ENCODE data around the gene CGNL1.
A peak's percentile ranks its signal among the peaks of the same experiment; 100 is the strongest.

The CGNL1 gene

DNA sequence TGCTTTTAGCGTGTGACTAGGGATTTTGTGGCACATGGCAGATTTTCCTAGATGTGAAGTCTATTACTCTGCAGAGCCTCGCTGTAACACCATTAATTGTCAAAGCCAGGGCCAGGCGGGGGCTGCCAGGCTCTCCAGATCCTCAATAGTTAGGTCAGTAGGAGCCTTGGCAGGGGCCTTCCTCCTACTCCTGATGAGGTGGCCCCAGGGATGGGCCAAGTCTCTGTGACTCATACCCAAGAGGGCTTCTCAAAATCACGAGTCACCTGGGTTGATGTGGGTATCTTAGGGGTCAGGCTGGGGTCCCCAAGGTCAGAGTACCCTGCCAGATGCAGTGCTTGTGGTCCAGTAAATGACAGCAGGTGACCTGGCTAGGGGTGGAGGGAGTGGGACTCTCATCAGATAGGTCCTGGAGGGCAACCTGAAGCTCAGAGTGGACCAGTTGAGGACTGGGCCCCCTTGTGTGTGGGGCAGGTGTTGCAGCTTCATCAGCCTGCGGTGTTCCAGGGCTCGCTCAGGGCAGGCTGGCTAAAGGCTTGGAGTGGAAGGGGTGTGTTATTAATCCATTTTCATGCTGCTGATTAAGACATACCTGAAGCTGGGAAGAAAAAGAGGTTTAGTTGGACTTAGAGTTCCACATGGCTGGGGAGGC lies 126.9 kb downstream of the CGNL1 start:
- no peak for DNase-seq

DNA sequence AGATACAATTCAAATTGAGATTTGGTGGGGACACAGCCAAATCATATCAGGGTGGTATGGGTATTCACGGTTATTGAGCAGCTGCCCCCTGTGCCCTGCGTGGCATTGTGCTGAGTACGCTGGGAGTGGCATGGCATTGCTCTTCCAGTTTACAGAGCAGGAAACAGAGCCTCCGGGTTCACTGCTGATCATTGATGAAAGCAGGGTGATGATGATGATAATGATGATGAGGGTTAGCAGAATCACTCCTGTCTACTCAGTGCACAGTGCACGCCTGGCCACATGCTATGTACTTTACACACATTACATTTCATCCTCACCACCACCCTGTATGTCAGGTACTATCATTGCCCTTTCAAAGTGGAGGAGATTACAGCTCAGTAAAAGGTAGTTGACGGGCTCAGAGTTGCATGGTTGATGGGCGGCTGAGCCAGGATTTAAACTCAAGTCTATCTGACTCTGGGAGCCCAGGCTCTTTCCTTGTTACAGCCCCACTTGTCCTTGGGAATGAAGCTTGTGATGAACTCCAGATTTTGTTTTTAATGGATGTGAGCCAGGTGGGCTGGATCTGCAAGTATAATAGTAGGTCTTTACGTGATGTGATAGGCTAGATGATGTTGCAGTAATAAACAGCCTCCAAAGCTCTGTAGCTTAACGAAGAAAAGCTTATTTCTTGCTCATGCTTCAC lies 127.8 kb downstream of the CGNL1 start:
- no peak for DNase-seq

DNA sequence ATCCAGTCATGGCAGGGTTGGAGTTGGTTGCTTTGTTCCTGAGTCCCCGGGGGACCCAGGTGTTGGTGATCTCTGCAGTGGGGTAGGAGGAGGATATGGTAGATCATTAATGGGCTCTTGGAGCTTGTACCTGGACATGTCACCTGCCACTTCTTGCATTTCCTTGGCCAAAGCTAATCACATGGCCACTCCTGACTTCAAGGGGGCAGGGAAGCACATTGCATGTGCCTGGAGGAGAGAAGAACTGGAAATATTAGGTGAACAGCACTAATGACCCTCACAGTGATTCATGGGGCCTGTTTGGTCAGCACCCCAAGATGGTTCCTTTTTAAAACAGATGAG lies 128.3 kb downstream of the CGNL1 start:
- DNase-seq: no peak

DNA sequence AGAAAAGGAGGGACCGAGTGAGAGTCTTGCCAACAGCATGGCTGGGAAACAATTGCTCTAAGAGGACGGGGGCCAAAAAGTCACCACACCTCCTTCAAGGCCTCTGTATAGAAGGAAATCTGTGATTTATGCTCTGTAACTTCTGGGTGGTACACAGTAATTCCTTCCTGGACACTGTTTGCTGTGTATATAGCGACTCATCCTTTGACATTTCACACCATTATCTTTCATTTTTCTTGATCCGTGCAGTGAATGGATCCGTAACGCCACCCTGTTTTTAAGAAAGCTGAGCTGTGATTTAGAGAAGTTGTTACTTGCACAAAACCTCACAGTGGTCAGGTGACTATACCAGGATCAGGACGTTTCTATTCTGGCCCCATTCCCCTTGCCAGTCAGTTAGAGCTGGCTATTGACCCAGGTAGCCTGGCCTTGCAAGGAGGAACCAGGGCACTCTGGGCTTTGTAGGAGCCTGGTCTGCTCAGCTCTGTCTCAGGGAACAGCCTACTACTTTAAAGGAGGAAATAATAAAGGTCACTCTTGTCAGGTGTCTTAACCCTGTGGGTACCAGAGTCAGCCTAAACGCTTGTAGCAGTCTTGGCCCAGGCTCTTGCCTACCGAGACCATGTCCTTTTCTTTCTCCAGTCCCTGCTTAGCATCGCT lies 128.9 kb downstream of the CGNL1 start:
- DNase-seq: no peak

DNA sequence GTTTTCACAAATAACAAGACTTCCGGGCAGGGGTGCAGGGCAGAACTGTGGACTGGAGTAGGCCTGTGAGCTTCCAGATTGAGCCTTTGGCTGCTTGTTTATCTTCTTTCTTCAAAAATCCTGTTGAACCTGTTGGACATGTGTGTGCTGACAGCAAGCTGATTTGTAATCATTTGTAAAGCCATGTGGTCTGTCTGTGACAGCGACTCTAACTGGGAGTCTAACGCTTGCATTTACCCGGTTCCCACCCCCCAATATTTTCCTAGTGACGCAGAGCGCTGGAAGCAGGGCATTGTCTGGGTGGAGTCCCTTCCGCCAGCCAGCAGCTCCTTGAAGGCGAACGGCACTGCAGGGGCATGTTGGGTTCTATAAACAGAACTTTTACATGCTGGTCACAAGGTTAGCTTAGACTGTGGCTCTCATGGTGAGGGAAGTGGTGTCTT lies 129.7 kb downstream of the CGNL1 start:
- DNase-seq: no peak

DNA sequence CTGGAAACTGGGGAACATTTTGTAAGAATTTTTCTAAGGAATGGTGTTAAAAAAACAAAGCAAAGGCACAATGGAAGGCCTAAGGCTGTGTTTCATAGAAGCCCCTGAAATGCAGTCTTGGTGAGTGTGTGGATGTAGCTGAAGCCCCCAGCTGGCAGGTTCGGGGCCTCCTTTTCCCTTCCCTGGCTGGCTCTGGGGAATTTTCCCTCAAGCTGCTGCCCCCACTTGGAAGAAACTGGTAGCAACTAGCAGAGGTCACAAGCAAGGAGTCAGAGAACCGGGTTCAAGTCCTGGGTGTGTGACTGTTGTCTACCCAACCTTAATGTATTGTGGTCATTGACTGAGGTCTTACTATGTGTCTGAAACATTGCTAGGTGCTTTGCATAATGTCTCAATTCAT lies 130.1 kb downstream of the CGNL1 start:
- DNase-seq: no peak

DNA sequence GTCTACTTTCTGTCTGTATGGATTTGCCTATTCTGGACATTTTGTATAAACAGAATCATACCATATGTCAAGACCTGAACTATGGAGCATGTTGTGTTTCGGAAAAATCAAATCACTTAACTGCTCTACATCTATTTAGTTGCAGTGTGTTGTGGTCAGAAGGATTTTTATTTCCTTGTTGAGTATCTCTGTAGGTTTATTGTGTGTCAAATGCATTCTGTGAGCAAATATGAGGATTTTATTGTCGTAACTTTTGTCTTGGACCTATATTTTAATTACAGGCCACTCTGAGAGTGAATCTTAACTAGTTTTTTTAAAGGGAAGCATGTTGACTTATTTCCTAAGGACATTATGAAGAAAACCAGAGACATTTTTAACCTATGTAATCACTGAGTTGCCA lies 130.8 kb downstream of the CGNL1 start:
- no peak for DNase-seq

DNA sequence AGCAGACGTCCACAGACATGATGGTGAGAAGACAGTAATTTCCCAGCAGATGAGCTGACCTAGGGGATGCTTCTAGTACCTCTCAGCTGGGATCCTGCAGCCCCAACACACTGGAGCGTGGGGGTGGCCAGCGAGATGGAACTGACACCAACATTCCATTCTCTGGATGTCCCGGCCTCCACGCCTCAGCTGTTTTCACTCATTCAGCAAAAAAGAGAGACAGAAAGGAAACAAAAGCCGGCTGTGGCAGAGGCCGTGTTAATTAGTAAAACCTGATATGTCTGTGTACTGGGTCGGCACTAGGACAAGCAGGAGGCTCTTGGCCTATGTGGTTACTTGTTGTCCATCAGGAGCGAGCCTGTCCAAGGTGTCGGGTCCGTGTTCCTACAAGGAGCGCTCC lies 132.8 kb downstream of the CGNL1 start:
- no peak for DNase-seq

DNA sequence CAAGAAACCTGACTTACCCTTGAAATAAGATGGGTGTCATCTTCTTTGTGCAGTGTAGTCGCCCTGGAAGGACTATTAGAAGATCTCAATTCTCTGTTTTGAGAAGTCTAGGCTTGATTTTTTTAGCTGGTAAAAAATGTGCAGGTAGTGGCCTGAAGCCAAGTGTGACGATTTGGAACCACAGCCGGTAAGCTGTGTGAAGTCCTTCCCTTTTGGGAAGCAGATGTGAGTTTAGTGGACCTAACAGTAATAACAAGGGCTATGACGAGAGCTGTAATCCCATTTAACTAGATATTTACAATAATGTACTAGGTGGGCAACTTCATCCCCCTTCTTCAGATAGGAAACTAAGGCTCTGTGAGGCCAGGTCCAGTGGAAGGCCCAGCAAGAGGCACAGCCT lies 133.7 kb downstream of the CGNL1 start:
- no peak for DNase-seq

DNA sequence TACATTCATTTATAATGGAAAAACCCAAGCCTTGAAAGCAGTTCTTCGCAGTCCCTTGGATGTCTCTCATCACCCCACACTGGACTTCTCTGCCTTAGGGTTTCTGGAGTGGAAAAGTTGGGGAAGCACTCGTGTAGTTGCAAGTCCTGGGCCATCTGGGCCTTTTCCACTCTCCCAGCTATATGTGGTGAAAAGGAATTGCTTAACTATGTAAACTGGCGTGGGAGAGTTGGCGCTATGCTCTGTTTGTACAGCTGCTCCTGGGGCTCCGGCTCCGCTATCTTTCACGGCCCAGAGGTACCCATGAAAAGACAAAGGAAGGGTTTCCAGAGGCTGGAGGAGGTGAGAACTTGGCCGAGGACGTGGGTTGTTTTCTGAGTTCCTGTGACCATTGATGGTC lies 134.3 kb downstream of the CGNL1 start:
- DNase-seq: no peak

DNA sequence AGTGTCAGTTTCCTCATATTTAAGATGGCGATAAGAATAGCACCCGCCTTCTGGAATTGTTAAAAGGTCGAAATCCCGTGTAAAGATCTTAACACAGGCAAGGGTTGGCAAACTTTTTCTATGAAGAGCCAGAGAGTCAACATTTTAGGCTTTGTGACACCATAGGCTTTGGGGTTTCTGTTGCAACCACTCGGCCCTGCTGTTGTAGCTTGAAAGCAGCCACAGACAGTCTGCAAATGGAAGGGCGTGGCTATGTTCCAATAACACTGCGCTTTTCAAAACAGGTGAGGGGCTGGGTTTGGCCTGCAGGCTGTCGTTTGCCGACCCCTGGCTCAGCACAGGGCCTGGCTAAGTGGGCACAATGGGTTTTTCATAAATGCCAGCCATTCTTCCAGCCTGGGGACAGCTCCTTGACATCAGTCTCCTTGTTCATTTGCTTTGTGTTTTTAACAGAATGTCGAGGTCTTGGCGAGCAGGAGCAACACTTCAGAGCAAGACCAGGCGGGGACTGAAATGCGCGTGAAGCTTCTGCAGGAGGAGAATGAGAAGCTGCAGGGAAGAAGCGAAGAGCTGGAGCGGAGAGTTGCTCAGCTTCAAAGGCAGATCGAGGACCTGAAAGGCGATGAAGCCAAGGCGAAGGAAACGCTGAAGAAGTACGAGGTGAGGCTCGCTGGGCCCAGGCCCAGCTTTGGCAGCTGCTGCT lies 140.2 kb downstream of the CGNL1 start:
- no peak for DNase-seq

DNA sequence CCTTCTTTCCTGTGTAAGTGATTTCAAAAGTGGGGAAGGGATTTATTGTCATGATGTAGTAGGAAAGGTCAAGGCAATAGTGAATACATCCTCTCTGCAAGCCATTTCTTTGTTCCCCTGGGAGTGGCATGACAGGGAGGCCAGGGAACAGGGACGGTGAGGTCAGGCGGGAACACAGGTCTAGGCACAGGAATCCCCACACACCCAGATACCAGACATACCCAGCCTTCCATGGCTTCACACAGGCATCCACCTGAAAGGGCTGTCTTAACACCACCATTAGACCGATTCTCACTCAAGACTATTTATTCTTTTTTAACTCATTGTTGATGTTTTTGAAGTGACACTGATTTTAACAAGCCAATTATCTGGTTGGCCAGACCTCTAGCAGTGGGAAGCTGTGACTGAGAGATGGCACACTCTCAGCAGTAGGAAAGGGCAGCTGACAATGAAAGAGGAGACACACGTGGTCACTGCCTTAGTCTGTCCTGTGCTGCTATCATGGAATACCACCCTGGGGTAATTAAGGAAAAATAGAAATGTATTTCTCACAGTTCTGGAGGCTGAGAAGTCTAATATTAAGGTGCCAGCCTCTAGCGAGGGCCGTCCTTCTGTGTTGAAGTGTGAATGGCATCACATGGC lies 140.8 kb downstream of the CGNL1 start:
- DNase-seq: no peak

DNA sequence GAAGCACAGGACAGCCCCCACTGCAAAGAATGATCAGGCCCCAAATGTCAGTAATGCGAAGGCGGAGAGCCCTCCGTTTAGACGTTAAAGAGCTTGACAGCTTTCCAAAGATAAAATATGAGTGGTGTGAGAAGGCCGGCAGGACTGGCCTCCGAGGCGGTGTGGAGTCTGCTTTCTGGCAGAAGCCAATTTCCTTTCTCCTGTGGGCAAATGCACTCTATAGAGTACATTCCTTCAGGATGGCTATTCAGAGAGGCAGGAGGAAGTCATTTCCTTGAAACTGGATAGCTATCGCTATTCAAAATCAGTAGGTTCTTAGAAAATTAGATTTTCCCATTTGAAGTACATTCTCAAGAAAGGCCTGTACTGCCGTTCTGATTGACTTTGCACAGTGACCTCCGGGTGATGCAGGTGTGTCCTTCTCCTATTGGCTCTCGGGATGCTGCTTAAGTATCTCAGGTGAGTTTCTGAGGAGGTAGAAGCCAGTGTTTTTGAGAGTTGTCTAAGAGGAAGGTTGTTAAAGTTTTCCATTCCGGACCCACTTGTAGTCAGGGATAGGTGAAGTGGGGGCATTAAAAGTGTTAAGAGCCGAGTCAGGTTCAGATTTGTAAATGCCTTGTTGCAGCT lies 142.6 kb downstream of the CGNL1 start:
- no peak for DNase-seq

DNA sequence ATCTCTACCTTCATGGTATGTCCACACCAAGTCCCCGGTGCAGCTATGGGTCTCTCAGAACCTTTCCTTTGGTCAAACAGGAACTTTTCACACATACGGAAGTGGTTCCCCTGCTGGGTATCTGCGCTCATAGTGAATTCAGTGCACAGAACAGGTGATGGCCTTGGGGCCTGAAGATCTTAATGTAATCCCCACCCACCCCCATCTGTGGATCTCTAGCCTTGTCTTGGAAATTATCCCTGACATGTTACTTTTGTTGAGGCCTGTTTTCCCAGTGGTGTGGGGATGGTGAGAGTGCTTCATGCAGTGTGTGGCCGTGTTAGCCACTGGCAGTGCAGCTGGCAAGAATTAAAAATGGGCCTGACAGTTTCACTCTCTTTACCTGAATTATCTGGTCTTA lies 143.5 kb downstream of the CGNL1 start:
- no peak for DNase-seq

DNA sequence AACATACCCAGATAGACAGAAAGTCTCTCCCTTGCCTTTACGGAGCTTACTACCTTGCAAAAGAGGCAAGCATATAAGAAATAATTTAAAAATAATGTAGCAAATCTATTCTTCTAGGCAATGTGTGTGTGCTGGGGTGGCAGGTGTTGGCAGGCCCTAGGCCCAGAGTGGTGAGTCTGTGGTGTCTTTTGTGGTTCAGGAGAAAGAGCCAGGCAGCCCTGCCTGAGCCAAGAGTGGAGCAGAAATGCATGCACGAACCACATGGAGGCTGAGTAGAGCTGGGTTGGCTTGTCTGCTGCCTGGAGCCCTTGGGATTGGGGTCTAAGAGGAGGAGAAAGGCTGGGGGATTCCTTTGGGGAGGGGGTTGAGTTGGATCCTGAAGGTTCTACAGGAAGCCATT lies 145.2 kb downstream of the CGNL1 start:
- DNase-seq: no peak

DNA sequence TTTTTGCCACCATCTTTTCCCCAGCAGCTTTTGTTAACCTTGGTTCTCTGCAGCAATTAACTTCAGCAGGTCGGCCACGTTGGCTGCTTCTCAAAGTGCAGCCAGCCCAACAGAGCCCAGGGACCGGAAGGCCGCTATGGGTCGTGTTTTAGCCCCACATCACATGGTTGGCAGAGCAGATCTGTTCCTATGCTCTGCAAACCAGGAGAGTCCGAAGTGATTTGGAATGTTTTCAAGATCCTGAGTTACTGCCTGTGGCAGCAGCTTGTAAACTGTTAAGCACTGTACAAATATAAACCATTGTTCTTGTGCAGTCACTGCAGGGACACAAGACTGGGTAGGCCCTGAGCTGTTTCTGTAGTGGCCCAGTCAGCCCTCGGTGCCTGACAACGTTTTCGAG lies 145.8 kb downstream of the CGNL1 start:
- no peak for DNase-seq

DNA sequence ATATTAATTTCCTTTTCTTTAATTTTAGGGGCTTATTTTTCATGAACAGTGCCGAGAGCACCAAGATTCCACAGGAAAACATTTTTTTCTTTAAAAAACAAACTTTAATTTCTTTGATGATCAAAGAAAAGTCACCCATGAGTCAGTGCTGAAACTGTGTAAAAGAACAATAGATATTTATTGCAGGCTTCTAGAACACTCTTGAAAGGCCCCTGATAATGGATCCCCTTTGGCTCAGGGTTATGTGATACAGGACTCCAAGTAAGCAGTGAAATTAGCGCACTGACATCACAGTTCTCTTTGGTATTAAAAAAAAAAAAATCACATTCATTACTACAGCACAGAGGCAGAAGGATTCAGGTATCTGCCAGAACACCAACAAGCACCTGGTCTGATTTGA lies 149.3 kb downstream of the CGNL1 start:
- DNase-seq: no peak

DNA sequence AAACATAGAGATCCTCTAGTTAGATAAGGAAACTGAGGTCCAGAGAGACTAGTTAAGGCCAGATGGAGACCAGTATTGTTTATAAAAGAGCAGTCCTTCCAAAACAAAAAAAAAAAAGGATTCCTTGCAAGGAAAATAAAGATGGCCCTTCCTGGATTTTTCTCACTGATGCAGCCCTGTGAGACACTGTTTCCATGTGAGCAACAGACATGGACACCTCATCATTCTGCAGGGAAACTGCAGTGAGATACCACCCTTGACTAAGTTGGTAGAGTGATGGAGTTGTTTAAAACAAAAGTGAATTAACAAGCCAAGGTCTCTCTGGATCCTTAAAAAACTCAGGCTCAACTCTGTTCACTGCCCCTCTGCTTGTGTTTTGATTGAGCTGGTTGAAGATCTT lies 149.8 kb downstream of the CGNL1 start:
- DNase-seq: no peak

DNA sequence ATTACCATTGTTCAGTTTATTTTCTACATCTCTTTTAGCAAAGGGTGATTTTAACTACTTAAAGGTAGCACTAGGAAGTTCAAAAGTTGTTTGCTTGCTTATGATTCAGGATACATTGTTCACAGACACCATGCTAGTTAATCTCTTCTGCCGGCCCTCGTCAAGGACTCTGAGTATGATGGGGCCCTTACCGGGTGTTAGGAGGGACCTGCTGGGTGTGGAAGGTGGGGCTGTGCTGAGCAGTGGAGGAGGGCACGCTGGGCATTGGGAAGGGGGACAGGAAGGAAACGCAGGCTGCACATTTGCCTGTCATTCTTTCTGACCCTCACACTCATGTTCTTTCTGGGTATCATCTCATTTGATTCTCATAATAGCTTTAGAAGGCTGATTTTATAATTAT lies 150.3 kb downstream of the CGNL1 start:
- no peak for DNase-seq

DNA sequence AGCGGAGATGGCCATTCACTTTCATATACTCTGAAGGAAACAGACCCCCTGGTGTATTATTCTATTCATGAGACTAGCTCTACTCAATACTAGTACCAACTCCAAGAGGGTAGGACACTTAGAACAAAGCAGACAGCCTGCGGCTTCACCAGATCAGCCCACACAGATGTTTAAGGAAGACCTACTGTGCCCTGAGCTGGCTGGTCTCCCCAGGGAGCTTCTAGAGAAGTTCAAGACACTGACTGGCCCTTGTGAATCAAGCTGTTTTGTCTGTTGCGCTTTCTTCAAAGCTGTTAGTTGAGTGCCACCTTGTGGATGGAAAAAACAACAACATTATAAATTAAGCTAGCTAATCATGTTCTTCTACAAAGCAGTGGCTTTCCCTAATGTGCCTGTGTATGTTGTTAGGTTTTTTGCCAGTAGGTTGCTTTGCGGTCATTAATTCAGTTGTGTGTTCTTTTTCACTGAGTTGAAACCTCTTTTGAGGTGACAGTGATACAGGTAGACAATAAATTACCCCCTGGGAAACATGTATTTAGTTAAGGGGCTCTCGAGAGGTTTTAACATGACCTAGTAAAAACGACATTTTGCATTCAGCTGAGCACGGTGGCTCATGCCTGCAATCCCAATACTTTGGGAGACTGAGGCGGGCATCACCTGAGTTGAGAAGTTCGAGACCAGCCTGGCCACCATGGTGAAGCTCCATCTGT lies 151.2 kb downstream of the CGNL1 start:
- peak; percentile 60 for DNase-seq

DNA sequence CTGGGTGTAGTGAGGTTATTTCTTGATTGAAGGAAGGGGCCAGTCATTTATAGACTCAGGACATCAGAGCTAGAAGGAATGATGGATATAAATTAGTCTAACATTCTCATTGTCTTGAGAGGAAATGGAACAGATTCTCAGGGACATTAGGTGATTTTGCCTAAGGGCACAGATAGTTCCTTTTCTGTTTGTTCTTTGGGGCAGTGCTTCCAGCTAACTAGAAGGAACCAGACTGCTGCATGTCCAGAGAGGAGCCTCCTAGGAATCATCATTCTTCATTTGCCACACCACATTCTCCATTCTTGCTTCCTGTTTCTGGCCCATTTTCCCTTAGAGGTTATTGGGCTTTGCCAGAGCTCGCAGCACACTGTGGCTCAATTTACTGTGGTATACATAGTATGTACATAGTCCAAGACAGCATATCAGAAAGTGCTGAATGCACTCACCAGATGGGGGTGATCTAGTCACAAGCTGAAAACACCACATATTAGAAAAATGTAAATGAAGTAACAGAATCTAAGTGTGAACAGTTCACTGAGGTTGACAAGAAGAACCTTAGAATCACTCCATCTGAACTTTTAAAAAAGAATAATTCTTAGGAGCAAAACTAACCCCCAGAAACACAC lies 152.7 kb downstream of the CGNL1 start:
- no peak for DNase-seq

DNA sequence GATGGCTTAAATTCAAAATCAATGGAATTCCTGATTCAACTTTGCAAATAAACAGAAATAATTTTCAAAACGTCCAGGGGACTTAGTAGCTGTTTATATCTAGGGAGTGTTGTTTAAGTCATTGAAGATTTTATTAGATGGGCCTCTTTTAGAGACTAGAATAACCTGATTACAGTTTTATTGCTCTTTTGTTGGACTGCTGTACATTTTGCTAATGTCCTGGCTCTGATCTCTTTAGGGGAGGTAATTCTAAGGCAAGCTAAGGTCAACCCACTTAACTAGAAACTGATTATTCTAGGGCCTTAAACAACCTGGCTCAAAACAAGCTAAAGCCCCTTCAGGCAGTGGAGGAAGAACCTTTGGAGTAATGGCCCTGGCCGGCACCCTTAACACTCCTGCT lies 153.4 kb downstream of the CGNL1 start:
- DNase-seq: no peak
